Fibroblast of peridontal ligament (primary cell): Measurements from ENCODE around the gene TMEM45B.
"Not testable (repeated sequence)": the region's sequence is repeated elsewhere in the genome, so short reads cannot be mapped to it uniquely, and the experiment has no call there.

Experiments
- DNase-seq: peaks from one replicate; pipeline ENCODE4 v3.0.0-alpha.2; 2010; ENCODE audit errors: extremely low read depth

The TMEM45B gene

GRCh38 chr11:129815596-129816461, at the start of gene TMEM45B:
TMEM45B (plus strand) TSS chr11:129815848; CDS start chr11:129852483, 36,635 bp downstream.
- no peak for DNase-seq

GRCh38 chr11:129766898-129767604, 48.6 kb upstream of the TMEM45B start:
- DNase-seq: peak; percentile 27

- no peak for DNase-seq
Measured at GRCh38 chr11:129767827-129768226, 47.8 kb upstream of the TMEM45B start.

- no peak for DNase-seq
Measured at GRCh38 chr11:129768356-129768755, 47.3 kb upstream of the TMEM45B start.

- DNase-seq: no peak
Measured at GRCh38 chr11:129769059-129769458, 46.6 kb upstream of the TMEM45B start.

GRCh38 chr11:129770993-129771392, 44.7 kb upstream of the TMEM45B start:
- no peak for DNase-seq

- not testable (repeated sequence) for DNase-seq
Measured at GRCh38 chr11:129771456-129771855, 44.2 kb upstream of the TMEM45B start.

- no peak for DNase-seq
Measured at GRCh38 chr11:129778877-129779276, 36.8 kb upstream of the TMEM45B start.

GRCh38 chr11:129779342-129779741, 36.3 kb upstream of the TMEM45B start:
- no peak for DNase-seq

- peak; percentile 29 for DNase-seq
Measured at GRCh38 chr11:129785383-129786111, 30.1 kb upstream of the TMEM45B start.

- DNase-seq: not testable (repeated sequence)
Measured at GRCh38 chr11:129786112-129786416, 29.6 kb upstream of the TMEM45B start.

GRCh38 chr11:129787532-129788155, 28.0 kb upstream of the TMEM45B start:
- DNase-seq: no peak

- no peak for DNase-seq
Measured at GRCh38 chr11:129788278-129788677, 27.4 kb upstream of the TMEM45B start.

- no peak for DNase-seq
Measured at GRCh38 chr11:129790106-129790505, 25.5 kb upstream of the TMEM45B start.

- no peak for DNase-seq
Measured at GRCh38 chr11:129791515-129791914, 24.1 kb upstream of the TMEM45B start.

- DNase-seq: no peak
Measured at GRCh38 chr11:129792663-129793062, 23.0 kb upstream of the TMEM45B start.

- no peak for DNase-seq
Measured at GRCh38 chr11:129795089-129795488, 20.6 kb upstream of the TMEM45B start.

GRCh38 chr11:129798212-129798611, 17.4 kb upstream of the TMEM45B start:
- DNase-seq: no peak

GRCh38 chr11:129800162-129800561, 15.5 kb upstream of the TMEM45B start:
- not testable (repeated sequence) for DNase-seq

- no peak for DNase-seq
Measured at GRCh38 chr11:129800655-129801054, 15.0 kb upstream of the TMEM45B start.

- DNase-seq: no peak
Measured at GRCh38 chr11:129803533-129803932, 12.1 kb upstream of the TMEM45B start.

- DNase-seq: no peak
Measured at GRCh38 chr11:129804012-129804411, 11.6 kb upstream of the TMEM45B start.
